PC-3 (cell line): ENCODE measurements around the gene NPS. TPM values are rescaled to one million over a fixed set of nuclear protein-coding genes. Genes with fewer than 3 reads are reported as not detected.

ENCODE experiments used
- ATAC-seq: fragments of 200-7000 bp; cut with Tn5 transposase; 2 replicates; pipeline ENCODE4 v1.9.1; 2020; ENCODE audit warnings: mild to moderate bottlenecking, moderate library complexity
- Bru-seq: library from RNA; stranded (reverse); fragments of 400-500 nt; gene quantifications from one replicate; lab custom pipeline; 2021; lab: Mats Ljungman, UMichigan
- BruChase-seq, 2 experiments: library from RNA; stranded (reverse); fragments of 400-500 nt; gene quantifications; one replicate each; lab custom pipeline; 2021; lab: Mats Ljungman, UMichigan
- BruUV-seq: library from RNA; stranded (reverse); fragments of 400-500 nt; replicated peaks from 2 replicates; lab custom pipeline; 2021; lab: Mats Ljungman, UMichigan
- CTCF ChIA-PET: fragments of 300-600 bp; sonication (Branson Sonifier 250); formaldehyde crosslinking; loops from one replicate; lab custom pipeline; 2022; ENCODE audit warnings: antibody characterized with exemption; lab: Charles Lee
- POLR2A ChIA-PET: fragments of 300-600 bp; sonication (Branson Sonifier 250); formaldehyde crosslinking; loops from one replicate; lab custom pipeline; 2022; ENCODE audit warnings: antibody characterized with exemption; ENCODE audit not compliant: unreplicated experiment; lab: Charles Lee
- DNase-seq: peaks from one replicate; pipeline ENCODE4 v3.0.0-alpha.2; 2015
- H2AFZ ChIP-seq: fragments of 300-600 bp; sonication (generic); 2 replicates; pipeline ENCODE4 v1.6.0; 2016; ENCODE audit warnings: antibody characterized with exemption, low read length
- H3F3A ChIP-seq: fragments of 300-600 bp; sonication (generic); one replicate; pipeline ENCODE4 v1.6.0; 2017; ENCODE audit warnings: antibody characterized with exemption, low read length, control low read depth, mild to moderate bottlenecking; ENCODE audit not compliant: unreplicated experiment
- H3K27ac ChIP-seq: fragments of 300-600 bp; sonication (generic); 2 replicates; pipeline ENCODE4 v1.5.1; 2016; ENCODE audit warnings: mild to moderate bottlenecking, low read length
- H3K27me3 ChIP-seq: fragments of 300-600 bp; sonication (generic); 2 replicates; pipeline ENCODE4 v1.6.1; 2016; ENCODE audit warnings: low read length, mixed read lengths
- H3K36me3 ChIP-seq: fragments of 300-600 bp; sonication (generic); 2 replicates; pipeline ENCODE4 v1.6.1; 2016; ENCODE audit warnings: low read depth, mixed run types, low read length, mixed read lengths
- H3K4me1 ChIP-seq: fragments of 300-600 bp; sonication (generic); 2 replicates; pipeline ENCODE4 v1.5.1; 2016; ENCODE audit warnings: low read length; ENCODE audit not compliant: insufficient read depth
- H3K4me2 ChIP-seq: fragments of 300-600 bp; sonication (generic); 2 replicates; pipeline ENCODE4 v1.6.0; 2016; ENCODE audit warnings: low read length
- H3K4me3 ChIP-seq: fragments of 300-600 bp; sonication (generic); 2 replicates; pipeline ENCODE4 v1.5.1; 2016; ENCODE audit warnings: mild to moderate bottlenecking, low read length, mixed read lengths
- H3K79me2 ChIP-seq: fragments of 300-600 bp; sonication (generic); 2 replicates; pipeline ENCODE4 v1.6.1; 2017; ENCODE audit warnings: low read length, mixed read lengths
- H3K9ac ChIP-seq: fragments of 300-600 bp; sonication (generic); 2 replicates; pipeline ENCODE4 v1.6.0; 2016; ENCODE audit warnings: mild to moderate bottlenecking, low read length
- H3K9me2 ChIP-seq: fragments of 300-600 bp; sonication (generic); replicated peaks from 2 replicates; pipeline ENCODE4 v1.6.1; 2016; ENCODE audit warnings: mixed run types, low read length, mixed read lengths
- H3K9me3 ChIP-seq: fragments of 300-600 bp; sonication (generic); 2 replicates; pipeline ENCODE4 v1.6.1; 2016; ENCODE audit warnings: low read length, mixed read lengths
- H4K20me1 ChIP-seq: fragments of 300-600 bp; sonication (generic); 2 replicates; pipeline ENCODE4 v1.6.1; 2016; ENCODE audit warnings: low read length, mixed read lengths
- CTCF ChIP-seq: fragments of 300-600 bp; sonication (generic); conservative IDR thresholded peaks from 2 replicates; pipeline ENCODE4 v1.5.1; 2017; ENCODE audit warnings: antibody characterized with exemption, low read depth, mild to moderate bottlenecking, low read length
- EZH2 ChIP-seq: fragments of 300-600 bp; sonication (generic); IDR thresholded peaks from one replicate; pipeline ENCODE4 v1.6.1; 2017; ENCODE audit warnings: antibody characterized with exemption, mild to moderate bottlenecking, low read length; ENCODE audit not compliant: unreplicated experiment
- EZH2phosphoT487 ChIP-seq: fragments of 300-600 bp; sonication (generic); IDR thresholded peaks from 2 replicates; pipeline ENCODE4 v1.6.1; 2018; ENCODE audit warnings: mild to moderate bottlenecking, antibody characterized with exemption, low read length, borderline replicate concordance
- intact Hi-C: fragments of 100-400 bp; cut with micrococcal nuclease; formaldehyde crosslinking; loops from 2 replicates; pipeline ENCODE4 v1.9.0; 2023
- long read RNA-seq: library from polyadenylated mRNA; unstranded; transcript quantifications from one replicate; pipeline ENCODE4 v2.0.0, GENCODE V29; 2021; ENCODE audit not compliant: unreplicated experiment
- total RNA-seq: library from RNA; depleted of rRNA; stranded (reverse); fragments of >200 nt; gene quantifications from 2 replicates; pipeline ENCODE4 v1.2.3, GENCODE V29; 2014; rRNA removed

Gene NPS
- total RNA-seq (not detected in 2 replicates), Bru-seq, nascent RNA (not detected), BruChase-seq, experiment 1, labeled RNA remaining after a 6-hour chase (not detected), BruChase-seq, experiment 2, labeled RNA remaining after a 2-hour chase (not detected)
- long read RNA-seq: 0 reads

GRCh38 chr10:127549009-127549408 lies at the start of gene NPS:
Gene NPS, plus strand, starts transcription at chr10:127549309. Its CDS starts 60 bp downstream, at chr10:127549369.
- no peaks in the 10 kb centered on the region for H3F3A ChIP-seq
- H3K27ac ChIP-seq: no peak within 1 kb of the TSS
- ChIA-PET CTCF (no interaction called here), POLR2A (no interaction called here)
- no peak for DNase-seq
- H2AFZ ChIP-seq: no peak within 1 kb of the TSS
- no TSS peak for BruUV-seq
- ATAC-seq: no peak
- TF ChIP-seq CTCF (no peak), EZH2phosphoT487 (no peak), EZH2 (no peak)
- H4K20me1 ChIP-seq: no peaks in the 10 kb centered on the region
- H3K9me2 ChIP-seq: no peaks in the 10 kb centered on the region
- H3K4me3 ChIP-seq: no peak within 1 kb of the TSS
- H3K9me3 ChIP-seq: no peaks in the 10 kb centered on the region
- H3K79me2 ChIP-seq: no peaks in the 10 kb centered on the region
- no peak within 1 kb of the TSS for H3K9ac ChIP-seq
- no peaks in the 10 kb centered on the region for H3K36me3 ChIP-seq
- intact Hi-C loops: no loop called here
- H3K27me3 ChIP-seq: peaks cover 11% of the 10 kb centered on the region; the same call in 1 of the 2 replicates
- H3K4me1 ChIP-seq: no peaks in the 10 kb centered on the region
- no peak within 1 kb of the TSS for H3K4me2 ChIP-seq

- no peaks in the 10 kb centered on the region for H3K4me1 ChIP-seq
- intact Hi-C loops: no loop called here
- H3K9me2 ChIP-seq: no peaks in the 10 kb centered on the region
- DNase-seq: no peak
- H3K9me3 ChIP-seq: no peaks in the 10 kb centered on the region
- no peaks in the 10 kb centered on the region for H3K36me3 ChIP-seq
- peaks cover 87% of the 10 kb centered on the region for H3K27me3 ChIP-seq
- POLR2A ChIA-PET: no interaction called here
- no peak for TF ChIP-seq CTCF
- TF ChIP-seq EZH2: no peak
- TF ChIP-seq EZH2phosphoT487: no peak
- no peaks in the 10 kb centered on the region for H3F3A ChIP-seq
- no peak for ATAC-seq
- H2AFZ ChIP-seq: no peak overlapping the region
- H3K4me2 ChIP-seq: no peak overlapping the region
- BruUV-seq: no TSS peak
- no peaks in the 10 kb centered on the region for H3K79me2 ChIP-seq
- H3K4me3 ChIP-seq: no peak overlapping the region
- no peak overlapping the region for H3K9ac ChIP-seq
- CTCF ChIA-PET: no interaction called here
- H4K20me1 ChIP-seq: no peaks in the 10 kb centered on the region
- H3K27ac ChIP-seq: no peak overlapping the region
Measured at GRCh38 chr10:127500127-127500526, 49.0 kb upstream of the NPS start.

- H3F3A ChIP-seq: no peaks in the 10 kb centered on the region
- CTCF ChIA-PET: interaction anchor here (0.6 kb wide), 1 partner anchor 380 kb away, joined by 4 read pairs; no protein-coding TSS in a partner anchor
- TF ChIP-seq CTCF: no peak
- TF ChIP-seq EZH2: no peak
- no peak for TF ChIP-seq EZH2phosphoT487
- peaks cover 58% of the 10 kb centered on the region for H3K27me3 ChIP-seq
- POLR2A ChIA-PET: no interaction called here
- H4K20me1 ChIP-seq: no peaks in the 10 kb centered on the region
- H3K9me3 ChIP-seq: no peaks in the 10 kb centered on the region
- no peaks in the 10 kb centered on the region for H3K4me1 ChIP-seq
- no peaks in the 10 kb centered on the region for H3K79me2 ChIP-seq
- ATAC-seq: no peak
- H3K4me2 ChIP-seq: no peak overlapping the region
- no peak overlapping the region for H3K27ac ChIP-seq
- no peak overlapping the region for H2AFZ ChIP-seq
- no peak overlapping the region for H3K4me3 ChIP-seq
- no peak overlapping the region for H3K9ac ChIP-seq
- no peaks in the 10 kb centered on the region for H3K36me3 ChIP-seq
- BruUV-seq: no TSS peak
- no peaks in the 10 kb centered on the region for H3K9me2 ChIP-seq
- intact Hi-C loops: no loop called here
- no peak for DNase-seq
Measured at GRCh38 chr10:127506094-127506493, 43.0 kb upstream of the NPS start.
